GM21717 (cell line): ENCODE results near the gene NME5.
"Not testable (repeated sequence)": the region's sequence is repeated elsewhere in the genome, so short reads cannot be mapped to it uniquely, and the experiment has no call there.

Experiments used
- ATAC-seq: cut with Tn5 transposase; IDR thresholded peaks from one replicate; pipeline ENCODE4 v1.9.1; 2021; ENCODE audit warnings: mild to moderate bottlenecking, moderate library complexity; ENCODE audit not compliant: unreplicated experiment

Gene NME5

GRCh38 chr5:138082033-138082432 is 57.2 kb downstream of the NME5 start:
- ATAC-seq: no peak

- no peak for ATAC-seq
Observed at GRCh38 chr5:138078006-138078643, 61.1 kb downstream of the NME5 start.

- ATAC-seq: no peak
Observed at GRCh38 chr5:138077064-138077696, 62.0 kb downstream of the NME5 start.

- not testable (repeated sequence) for ATAC-seq
Observed at GRCh38 chr5:138070026-138070425, 69.2 kb downstream of the NME5 start.

GRCh38 chr5:138068742-138069600 is 70.3 kb downstream of the NME5 start:
- ATAC-seq: no peak

GRCh38 chr5:138067945-138068344 is 71.3 kb downstream of the NME5 start:
- ATAC-seq: no peak
